Gastrocnemius medialis (tissue), 4 donors: ENCODE measurements around the gene SLC29A3.

Experiments
- CTCF ChIP-seq, 5 experiments: fragments of 450-650 bp in 3 of 5; fragments of 200-600 bp in 2 of 5; sonication (generic) in 2 of 5; IDR thresholded peaks in 4 of 5; conservative IDR thresholded peaks in 1 of 5; 1 replicate in 4 of 5; 2 replicates in 1 of 5; pipeline ENCODE4 v1.5.1; 2016 to 2019; ENCODE audit warnings: antibody characterized with exemption in 5 of 5, mild to moderate bottlenecking in 3 of 5, moderate library complexity in 3 of 5
- POLR2A ChIP-seq, 2 donors: fragments of 450-650 bp; IDR thresholded peaks; one replicate each; pipeline ENCODE4 v1.6.1; 2017; ENCODE audit warnings: antibody characterized with exemption in 2 of 2, mild to moderate bottlenecking in 2 of 2, moderate library complexity in 2 of 2

- no peak for TF ChIP-seq POLR2A (IDR thresholded peaks at IDR 0.05)
- no peak for TF ChIP-seq CTCF (IDR thresholded peaks at IDR 0.05 in 4 of 5, conservative IDR thresholded peaks at IDR 0.05 in 1 of 5)
Observed at GRCh38 chr10:71351628-71352319, 32.7 kb downstream of the SLC29A3 start.
